RCC 7860 (cell line): ENCODE measurements around the gene CACNG5.

Experiments
- DNase-seq: peaks from one replicate; pipeline ENCODE4 v3.0.0-alpha.2; 2015; ENCODE audit warnings: low spot score
- FAIRE-seq: peaks from 2 replicates; lab custom pipeline; 2012; peaks lifted over from hg19 to GRCh38; lab: Jason Lieb, UNC

CACNG5 gene

GRCh38 chr17:66834919-66835454, at the start of gene CACNG5:
Gene CACNG5 (plus strand): TSS chr17:66835117. CDS start chr17:66877333, 42,216 bp downstream.
- no peak for FAIRE-seq
- no peak for DNase-seq

- FAIRE-seq (no peak), DNase-seq (no peak)
Observed at GRCh38 chr17:66786107-66786506, 48.8 kb upstream of the CACNG5 start.

DNA sequence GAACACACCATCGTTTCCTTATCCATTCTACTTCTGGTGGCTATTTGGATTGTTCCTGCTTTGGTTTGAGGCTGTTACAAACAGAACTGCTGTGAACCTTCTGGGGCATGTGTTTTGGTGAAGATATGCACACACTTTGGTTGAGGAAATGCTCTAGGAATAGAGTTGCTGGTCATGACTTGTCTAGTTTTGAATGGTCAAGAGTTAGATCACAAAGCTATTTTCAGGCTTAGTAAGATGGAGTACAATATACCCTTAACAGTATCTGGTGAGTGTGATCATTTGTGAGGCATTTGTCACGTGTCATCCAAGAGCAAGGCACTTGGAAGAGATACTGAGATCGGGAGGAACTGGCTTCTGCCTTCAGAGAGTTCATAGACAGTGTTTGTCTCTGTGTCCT, 47.0 kb upstream of the CACNG5 start:
- DNase-seq (no peak), FAIRE-seq (no peak)

DNA sequence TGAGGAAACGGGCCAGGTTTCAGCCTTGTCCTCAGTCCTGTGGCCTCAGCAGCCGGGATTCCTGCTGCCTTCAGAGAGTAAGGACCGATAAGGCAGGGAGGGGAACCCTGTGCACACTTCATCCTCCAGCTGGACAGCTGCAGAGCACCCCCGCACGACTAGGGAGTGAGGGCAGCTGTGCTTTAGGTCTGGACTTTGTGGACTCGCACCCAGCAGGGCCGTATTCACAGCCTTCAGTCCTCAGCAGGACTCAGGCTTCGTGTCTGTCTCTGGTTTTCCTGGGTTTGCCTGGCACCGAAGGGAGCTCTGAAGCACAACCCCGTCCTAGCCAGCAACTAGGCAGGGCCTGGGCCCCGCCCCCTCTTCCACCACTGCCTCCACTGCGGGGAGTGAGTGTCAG, 45.8 kb upstream of the CACNG5 start:
- no peak for DNase-seq
- FAIRE-seq = no peak

DNA sequence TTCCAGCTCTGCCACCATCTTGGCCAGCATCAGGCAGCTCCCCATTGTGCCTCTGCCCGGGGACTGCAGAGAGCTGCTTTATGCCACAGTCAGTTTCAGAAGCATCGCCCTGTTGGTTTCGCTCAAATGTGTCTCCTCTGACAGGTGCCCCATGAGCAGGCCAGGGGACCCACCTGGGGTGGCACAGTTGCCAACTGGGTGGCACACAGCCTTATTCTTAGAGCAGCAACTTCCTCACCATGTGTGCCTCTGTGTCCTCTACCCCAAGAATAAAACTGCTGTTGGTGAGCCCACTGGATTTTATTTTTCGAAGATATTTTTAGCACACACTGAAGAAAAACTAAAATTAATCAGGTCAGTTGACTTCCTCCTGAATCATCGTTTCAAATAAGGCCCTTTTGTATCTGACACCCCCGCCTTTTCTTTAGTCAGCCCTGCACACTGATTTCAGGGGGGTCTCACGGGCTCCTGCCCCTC, 44.9 kb upstream of the CACNG5 start:
- DNase-seq = no peak
- no peak for FAIRE-seq

GRCh38 chr17:66790501-66791061, 44.3 kb upstream of the CACNG5 start:
- no peak for FAIRE-seq
- DNase-seq = no peak

DNA sequence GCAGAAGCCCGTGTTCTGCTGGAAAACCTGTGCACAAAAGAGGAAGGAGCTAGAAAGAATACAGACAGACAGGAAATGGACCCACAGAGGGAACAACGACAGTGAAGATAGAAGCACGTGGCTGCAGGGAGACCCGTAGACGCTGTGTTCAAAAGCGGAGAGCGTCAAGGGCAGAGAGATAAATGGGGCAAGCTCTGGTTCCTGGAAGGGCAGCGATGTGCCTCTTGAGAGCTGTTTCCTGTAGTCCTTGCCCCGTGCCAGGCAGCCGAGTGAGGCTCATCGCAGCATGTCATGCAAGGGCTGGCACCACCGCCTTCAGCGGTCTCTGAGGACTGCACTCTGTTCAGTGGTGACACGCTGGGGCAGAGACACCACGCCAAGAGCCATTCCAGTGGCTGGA, 43.6 kb upstream of the CACNG5 start:
- no peak for DNase-seq
- FAIRE-seq = no peak

DNA sequence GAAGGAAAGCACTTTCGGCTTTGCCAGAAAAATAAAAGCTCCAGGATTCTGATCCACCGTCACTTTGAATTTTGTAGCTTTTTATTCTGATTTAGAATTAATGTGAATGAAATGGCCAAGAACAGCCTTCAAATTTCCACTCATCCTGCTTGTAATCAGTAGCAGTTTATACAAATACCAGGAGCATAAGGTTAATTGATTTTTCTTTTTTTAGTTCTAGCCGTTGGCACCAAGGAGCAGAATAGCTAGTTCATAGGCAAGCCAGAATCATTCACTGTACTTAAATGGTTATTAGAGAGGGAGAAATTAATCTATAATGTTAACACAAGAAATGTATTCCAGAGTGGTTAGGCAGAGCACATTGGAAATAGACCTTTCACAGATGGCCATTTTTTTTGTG, 41.1 kb upstream of the CACNG5 start:
- no peak for FAIRE-seq
- DNase-seq = no peak

DNA sequence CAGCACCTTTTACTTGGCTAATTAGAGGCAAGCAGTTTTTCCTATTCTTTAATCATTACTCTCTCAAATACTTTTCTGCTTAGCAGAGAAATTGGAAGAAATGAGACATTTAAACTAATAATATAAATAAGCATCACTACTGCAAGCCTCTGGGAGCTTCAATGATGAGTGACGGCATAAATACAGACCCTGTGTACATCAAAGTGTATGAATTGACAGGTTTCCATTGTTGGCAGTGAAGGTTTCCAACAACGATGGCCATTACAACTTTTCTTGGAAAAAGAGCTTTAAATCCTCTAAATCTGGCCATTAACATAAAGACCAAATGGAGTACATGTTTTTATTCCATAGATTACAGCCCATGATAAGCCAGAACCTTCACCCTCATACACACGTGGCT, 39.4 kb upstream of the CACNG5 start:
- FAIRE-seq (no peak), DNase-seq (no peak)

- no peak for DNase-seq
- FAIRE-seq = no peak
Observed at GRCh38 chr17:66799849-66800537, 34.9 kb upstream of the CACNG5 start.

DNA sequence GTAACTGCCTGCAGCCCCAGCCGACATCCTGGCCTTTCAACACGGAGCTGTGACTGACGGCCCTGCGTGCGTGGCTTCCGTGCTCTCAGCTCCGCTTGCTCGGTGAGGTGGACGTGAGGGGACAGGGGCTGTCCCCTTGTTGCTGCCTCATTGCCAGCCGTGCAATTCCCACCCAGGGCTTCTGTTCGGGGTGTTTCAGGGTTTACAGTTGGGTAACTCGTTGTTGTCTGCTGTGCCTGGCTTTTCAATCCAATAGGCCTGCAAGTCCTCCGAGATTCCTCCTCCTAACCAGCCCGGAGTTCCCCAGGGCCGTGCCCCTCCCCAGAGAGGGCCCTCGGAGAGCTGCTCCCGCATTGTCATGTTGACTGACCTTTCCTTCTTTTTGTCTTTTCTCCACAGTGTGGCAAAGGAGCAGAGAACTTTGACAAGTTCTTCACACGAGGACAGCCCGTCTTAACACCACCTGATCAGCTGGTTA, 31.4 kb upstream of the CACNG5 start:
- FAIRE-seq (no peak), DNase-seq (no peak)

- DNase-seq (no peak), FAIRE-seq (no peak)
Observed at GRCh38 chr17:66805567-66805966, 29.4 kb upstream of the CACNG5 start.

- DNase-seq = no peak
- FAIRE-seq = no peak
Observed at GRCh38 chr17:66807182-66807581, 27.7 kb upstream of the CACNG5 start.

DNA sequence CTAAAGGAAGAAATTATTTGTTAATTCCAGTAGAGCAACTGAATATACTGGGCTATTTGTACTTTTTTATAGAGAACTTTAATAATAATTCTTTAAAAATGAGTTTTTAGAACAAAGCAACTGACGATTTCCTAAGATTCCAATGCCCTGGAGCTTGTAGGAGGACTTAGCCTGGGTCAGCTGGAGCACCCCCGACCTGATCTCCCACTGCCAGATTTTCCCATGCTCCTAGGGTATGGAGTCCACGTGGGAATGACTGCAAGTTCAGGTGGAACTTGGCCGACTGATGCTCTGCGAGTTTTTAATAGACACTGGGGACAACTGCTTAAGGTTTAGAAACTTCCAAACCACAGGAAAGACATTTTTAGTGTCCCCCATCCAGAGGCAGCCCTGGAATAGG, 25.5 kb upstream of the CACNG5 start:
- no peak for DNase-seq
- FAIRE-seq = no peak

DNA sequence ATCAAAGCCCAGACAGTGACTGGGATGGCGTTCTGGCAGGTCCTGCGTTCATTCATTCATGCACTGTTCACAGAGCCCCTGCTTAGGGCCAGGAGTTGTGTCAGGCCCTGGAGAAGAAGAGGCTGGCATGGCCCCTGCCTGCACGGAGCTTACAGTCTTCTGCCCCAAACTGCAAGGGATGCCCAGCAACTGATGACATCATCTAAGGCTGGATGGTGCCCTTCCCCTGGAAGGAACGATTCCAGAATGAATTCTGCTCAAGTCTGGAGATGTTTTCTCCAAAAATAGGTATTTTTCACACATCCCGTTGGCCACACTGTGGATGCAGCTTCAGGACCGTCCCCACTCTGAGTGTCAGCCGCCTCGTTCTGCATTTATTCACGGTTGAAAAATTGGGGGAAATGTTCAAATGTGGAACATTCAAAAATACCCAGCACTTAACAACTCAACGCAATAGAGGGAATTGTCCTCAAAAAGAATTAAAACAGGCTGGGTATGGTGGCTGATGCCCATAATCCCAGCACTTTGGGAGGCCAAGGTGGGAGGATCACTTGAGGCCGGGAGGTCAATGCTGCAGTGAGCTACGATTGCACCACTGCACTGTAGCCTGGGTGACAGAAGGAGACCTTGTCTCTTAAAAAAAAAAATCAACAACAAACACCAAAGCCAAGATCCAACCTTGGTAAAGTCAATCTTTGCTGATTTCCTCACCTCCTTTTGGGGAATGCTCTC, 23.8 kb upstream of the CACNG5 start:
- no peak for DNase-seq
- FAIRE-seq = no peak

DNA sequence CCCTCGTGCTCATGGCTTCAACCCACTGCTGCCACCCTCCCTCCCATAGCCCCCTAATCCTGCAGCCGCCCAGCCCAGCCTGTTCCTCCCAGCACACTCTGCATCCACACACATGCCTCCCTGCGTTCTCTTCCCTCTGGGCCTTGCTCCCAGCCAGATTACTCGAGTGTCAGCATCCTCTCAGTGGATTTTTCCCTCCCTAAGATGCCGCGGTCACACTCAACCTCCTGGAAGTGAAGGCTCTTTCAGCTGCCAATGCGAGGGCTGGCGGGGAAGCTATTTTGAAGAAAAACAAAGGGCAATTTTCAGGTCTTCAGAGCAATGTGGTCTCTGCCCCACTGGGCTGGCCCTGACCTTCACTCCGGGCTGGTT, 23.2 kb upstream of the CACNG5 start:
- no peak for DNase-seq

DNA sequence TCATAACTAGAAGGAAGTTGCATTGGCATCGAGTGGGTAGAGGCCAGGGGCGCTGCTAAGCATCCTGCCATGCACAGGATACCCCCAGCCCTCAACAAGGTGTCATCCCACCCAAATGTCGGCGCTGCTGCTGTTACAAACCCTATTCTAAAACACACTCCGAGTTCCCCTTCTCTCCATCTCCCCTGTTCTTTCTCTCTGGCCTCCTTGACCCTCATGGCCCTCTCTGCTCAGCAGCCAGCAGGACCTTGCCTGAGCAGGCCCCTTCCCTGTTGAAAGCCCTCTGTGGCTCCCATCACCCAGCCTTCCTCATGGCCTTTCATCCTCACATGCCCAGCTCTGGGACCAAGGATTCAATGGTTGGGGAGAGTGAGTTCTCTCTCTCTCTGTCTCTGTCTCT, 22.3 kb upstream of the CACNG5 start:
- no peak for DNase-seq
- FAIRE-seq = no peak

More for the DNA sequence above, 23.2 kb upstream of the CACNG5 start:
- FAIRE-seq = no peak

- no peak for FAIRE-seq
Observed at GRCh38 chr17:66813296-66813695, 21.6 kb upstream of the CACNG5 start.

GRCh38 chr17:66814026-66814425, 20.9 kb upstream of the CACNG5 start:
- DNase-seq (no peak), FAIRE-seq (no peak)

More at GRCh38 chr17:66813296-66813695, 21.6 kb upstream of the CACNG5 start:
- no peak for DNase-seq

- no peak for DNase-seq
- no peak for FAIRE-seq
Observed at GRCh38 chr17:66814570-66814969, 20.3 kb upstream of the CACNG5 start.

DNA sequence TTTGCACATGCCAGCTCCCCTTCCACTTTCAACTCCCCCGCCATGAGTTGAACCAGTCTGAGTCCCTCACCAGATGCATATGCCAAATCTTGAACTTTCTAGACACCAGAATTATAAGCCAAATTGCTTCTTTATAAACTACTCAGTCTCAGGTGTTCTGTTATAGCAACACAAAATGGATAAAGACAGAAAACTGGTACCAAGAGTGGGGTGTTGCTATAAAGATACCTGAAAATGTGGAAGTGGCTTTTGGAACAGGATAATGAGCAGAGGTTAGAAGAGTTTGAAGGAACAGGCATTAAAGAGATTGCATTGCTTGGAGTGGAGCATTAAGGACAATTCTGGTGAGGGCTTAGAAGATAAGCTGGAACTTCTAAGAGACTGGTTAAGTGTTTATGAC, 17.2 kb upstream of the CACNG5 start:
- FAIRE-seq (no peak), DNase-seq (no peak)

- DNase-seq (no peak), FAIRE-seq (no peak)
Observed at GRCh38 chr17:66819466-66819865, 15.5 kb upstream of the CACNG5 start.
